Measurements from ENCODE around the gene NPY5R. TPM values are rescaled to one million over a fixed set of nuclear protein-coding genes. Genes with fewer than 3 reads are reported as not detected.

Gene NPY5R
- total RNA-seq, 1 donor from 2014 or later: 0.25 TPM

GRCh38 chr4:163372029-163372428, 28.3 kb downstream of the NPY5R start:
- DNase-seq: no peak

GRCh38 chr4:163378661-163379060, 35.0 kb downstream of the NPY5R start:
- Histone ChIP-seq H3K9me3 (replicated peaks) (no peaks in the 10 kb centered on the region), H3K27ac (replicated peaks) (no peak overlapping the region), H3K4me1 (no peaks in the 10 kb centered on the region), H3K4me3 (no peak overlapping the region), H3K27me3 (ENCODE audit: low read depth) (no peaks in the 10 kb centered on the region), H3K36me3 (no peaks in the 10 kb centered on the region)
- intact Hi-C loops (cut with micrococcal nuclease): no loop called here
- no peak for DNase-seq
- TF ChIP-seq CTCF (IDR thresholded peaks at IDR 0.05; ENCODE audit: borderline replicate concordance): no peak

More at GRCh38 chr4:163372029-163372428, 28.3 kb downstream of the NPY5R start:
- H3K27me3 ChIP-seq (ENCODE audit: low read depth): no peaks in the 10 kb centered on the region
- H3K4me1 ChIP-seq: no peaks in the 10 kb centered on the region
- TF ChIP-seq CTCF (IDR thresholded peaks at IDR 0.05; ENCODE audit: borderline replicate concordance): no peak
- no peak overlapping the region for H3K27ac ChIP-seq (replicated peaks)
- intact Hi-C loops (cut with micrococcal nuclease): no loop called here
- no peak overlapping the region for H3K4me3 ChIP-seq
- H3K36me3 ChIP-seq: no peaks in the 10 kb centered on the region
- no peaks in the 10 kb centered on the region for H3K9me3 ChIP-seq (replicated peaks)

GRCh38 chr4:163380703-163381102, 37.0 kb downstream of the NPY5R start:
- H3K9me3 ChIP-seq (replicated peaks): no peaks in the 10 kb centered on the region
- no peaks in the 10 kb centered on the region for H3K27me3 ChIP-seq (ENCODE audit: low read depth)
- DNase-seq: no peak
- H3K27ac ChIP-seq (replicated peaks): no peak overlapping the region
- H3K4me1 ChIP-seq: no peaks in the 10 kb centered on the region
- no peak overlapping the region for H3K4me3 ChIP-seq
- no peaks in the 10 kb centered on the region for H3K36me3 ChIP-seq
- TF ChIP-seq CTCF (IDR thresholded peaks at IDR 0.05; ENCODE audit: borderline replicate concordance): no peak
- intact Hi-C loops (cut with micrococcal nuclease): no loop called here

- no peaks in the 10 kb centered on the region for H3K9me3 ChIP-seq (replicated peaks)
- H3K27me3 ChIP-seq (ENCODE audit: low read depth): no peaks in the 10 kb centered on the region
- H3K4me3 ChIP-seq: no peak overlapping the region
- intact Hi-C loops (cut with micrococcal nuclease): no loop called here
- H3K36me3 ChIP-seq: no peaks in the 10 kb centered on the region
- no peaks in the 10 kb centered on the region for H3K4me1 ChIP-seq
- DNase-seq: no peak
- no peak overlapping the region for H3K27ac ChIP-seq (replicated peaks)
- TF ChIP-seq CTCF (IDR thresholded peaks at IDR 0.05; ENCODE audit: borderline replicate concordance): no peak
Measured at GRCh38 chr4:163382178-163382869, 38.6 kb downstream of the NPY5R start.

GRCh38 chr4:163384434-163384833, 40.7 kb downstream of the NPY5R start:
- H3K27me3 ChIP-seq (ENCODE audit: low read depth): no peaks in the 10 kb centered on the region
- H3K9me3 ChIP-seq (replicated peaks): no peaks in the 10 kb centered on the region
- H3K4me1 ChIP-seq: no peaks in the 10 kb centered on the region
- no peak for DNase-seq
- no peak overlapping the region for H3K27ac ChIP-seq (replicated peaks)
- intact Hi-C loops (cut with micrococcal nuclease): no loop called here
- no peaks in the 10 kb centered on the region for H3K36me3 ChIP-seq
- no peak overlapping the region for H3K4me3 ChIP-seq
- no peak for TF ChIP-seq CTCF (IDR thresholded peaks at IDR 0.05; ENCODE audit: borderline replicate concordance)
